ENCODE data around the gene KIRREL3.

Gene KIRREL3

DNA sequence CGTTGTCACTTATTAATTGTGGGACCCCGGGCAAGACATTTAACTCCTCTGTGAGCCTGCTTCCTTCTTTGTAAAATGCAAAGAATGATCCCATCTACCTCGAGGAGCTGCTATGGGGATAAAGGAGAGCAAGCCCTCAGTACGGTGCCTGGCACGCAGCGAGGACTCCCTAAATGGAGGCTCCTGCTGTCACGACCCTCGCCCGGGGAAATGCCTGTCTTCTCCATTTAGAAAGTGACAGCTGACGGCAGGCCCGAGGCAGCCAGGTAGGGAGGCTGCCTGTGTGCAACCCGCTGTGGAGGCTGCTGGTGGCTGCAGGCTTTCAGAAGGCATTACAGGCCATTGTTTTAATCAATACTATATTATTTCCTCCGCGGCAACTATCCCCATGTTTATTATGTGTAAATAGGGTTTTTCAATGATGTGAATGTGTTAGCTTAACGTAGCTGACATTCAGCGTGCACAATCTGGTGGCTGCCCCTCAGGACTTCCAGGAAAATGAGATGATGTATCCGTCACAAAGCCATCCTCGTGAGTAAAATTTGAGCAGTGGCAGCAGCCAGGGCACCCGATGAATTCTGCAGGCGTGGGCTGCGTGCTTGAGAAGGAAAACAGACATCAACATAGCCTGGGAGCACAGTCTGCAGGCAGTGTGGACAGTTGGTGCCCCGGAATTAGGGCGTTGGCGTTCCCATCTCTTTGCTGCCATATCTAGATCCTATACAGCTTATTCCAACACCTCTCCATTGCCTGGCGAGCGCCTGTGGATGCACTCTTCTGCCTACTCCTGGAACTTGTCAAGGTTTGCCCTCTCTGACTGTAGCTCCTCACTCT is 416.8 kb downstream of the KIRREL3 start:
- TF ChIP-seq, protein P1, sequence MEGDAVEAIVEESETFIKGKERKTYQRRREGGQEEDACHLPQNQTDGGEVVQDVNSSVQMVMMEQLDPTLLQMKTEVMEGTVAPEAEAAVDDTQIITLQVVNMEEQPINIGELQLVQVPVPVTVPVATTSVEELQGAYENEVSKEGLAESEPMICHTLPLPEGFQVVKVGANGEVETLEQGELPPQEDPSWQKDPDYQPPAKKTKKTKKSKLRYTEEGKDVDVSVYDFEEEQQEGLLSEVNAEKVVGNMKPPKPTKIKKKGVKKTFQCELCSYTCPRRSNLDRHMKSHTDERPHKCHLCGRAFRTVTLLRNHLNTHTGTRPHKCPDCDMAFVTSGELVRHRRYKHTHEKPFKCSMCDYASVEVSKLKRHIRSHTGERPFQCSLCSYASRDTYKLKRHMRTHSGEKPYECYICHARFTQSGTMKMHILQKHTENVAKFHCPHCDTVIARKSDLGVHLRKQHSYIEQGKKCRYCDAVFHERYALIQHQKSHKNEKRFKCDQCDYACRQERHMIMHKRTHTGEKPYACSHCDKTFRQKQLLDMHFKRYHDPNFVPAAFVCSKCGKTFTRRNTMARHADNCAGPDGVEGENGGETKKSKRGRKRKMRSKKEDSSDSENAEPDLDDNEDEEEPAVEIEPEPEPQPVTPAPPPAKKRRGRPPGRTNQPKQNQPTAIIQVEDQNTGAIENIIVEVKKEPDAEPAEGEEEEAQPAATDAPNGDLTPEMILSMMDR (IDR thresholded peaks at IDR 0.05; ENCODE audit: low read depth, low read length): no peak

DNA sequence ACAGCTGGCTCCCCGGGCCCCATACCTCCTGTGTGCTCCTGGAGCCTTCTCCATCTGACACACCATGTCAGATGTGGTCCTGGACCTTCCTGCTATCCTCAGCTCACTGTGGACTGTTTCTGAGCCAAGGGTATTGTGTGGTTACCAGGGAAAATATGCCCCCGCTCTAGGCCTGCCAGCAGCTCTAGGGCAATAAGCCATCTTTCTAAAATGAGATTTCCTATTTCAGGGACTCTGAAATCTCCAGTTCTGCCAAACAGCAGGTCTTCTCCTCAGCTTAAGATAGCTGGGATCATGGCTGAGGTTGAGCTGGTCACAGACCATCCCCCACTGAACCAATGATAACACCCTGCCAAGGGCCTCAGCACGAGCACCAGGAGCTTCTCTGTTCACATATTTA is 417.5 kb downstream of the KIRREL3 start:
- H3K4me3 ChIP-seq (ENCODE audit: low read depth, low read length): no peak overlapping the region
- TF ChIP-seq, protein P1 (IDR thresholded peaks at IDR 0.05; ENCODE audit: low read depth, low read length): no peak

More for the DNA sequence above, 416.8 kb downstream of the KIRREL3 start:
- H3K4me3 ChIP-seq (ENCODE audit: low read depth, low read length): no peak overlapping the region

DNA sequence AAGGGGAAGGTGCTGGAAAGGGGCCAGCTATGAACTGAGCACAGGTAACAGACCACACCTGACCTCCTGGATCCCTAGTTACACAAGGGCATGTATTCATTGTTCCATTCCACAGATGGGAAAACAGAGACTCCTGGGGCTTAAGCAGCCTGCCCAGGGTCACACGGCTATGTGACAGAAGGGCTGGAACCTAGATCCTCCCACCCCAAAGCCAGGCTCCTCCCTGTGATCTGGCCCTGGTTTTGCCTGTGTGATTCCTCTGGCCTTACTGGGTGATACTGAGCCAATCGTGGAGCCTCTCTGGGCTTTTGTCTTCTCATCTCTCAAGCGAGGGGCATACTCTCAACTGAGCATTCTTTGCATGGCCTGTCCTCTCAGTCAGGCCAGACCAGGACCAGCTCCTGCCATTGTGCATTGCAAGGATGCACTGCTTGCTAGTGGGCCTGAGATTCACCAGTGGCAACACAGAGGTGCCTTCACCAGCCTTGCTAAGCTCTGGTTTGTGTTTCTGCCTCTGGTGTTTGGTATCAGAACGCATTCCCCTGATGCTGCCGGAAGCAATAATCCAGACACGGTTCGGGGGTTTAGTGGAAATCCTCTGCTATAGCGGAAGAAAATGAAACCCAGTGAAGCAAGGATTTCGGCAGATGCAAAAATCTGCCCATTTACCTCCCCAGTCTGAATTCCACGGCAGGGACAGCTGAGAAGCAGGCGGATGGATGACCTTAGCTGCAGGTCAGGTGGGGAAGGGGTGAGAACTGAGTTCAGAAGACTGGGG is 418.5 kb downstream of the KIRREL3 start:
- H3K4me3 ChIP-seq (ENCODE audit: low read depth, low read length): no peak overlapping the region
- TF ChIP-seq, protein P1 (IDR thresholded peaks at IDR 0.05; ENCODE audit: low read depth, low read length): no peak

DNA sequence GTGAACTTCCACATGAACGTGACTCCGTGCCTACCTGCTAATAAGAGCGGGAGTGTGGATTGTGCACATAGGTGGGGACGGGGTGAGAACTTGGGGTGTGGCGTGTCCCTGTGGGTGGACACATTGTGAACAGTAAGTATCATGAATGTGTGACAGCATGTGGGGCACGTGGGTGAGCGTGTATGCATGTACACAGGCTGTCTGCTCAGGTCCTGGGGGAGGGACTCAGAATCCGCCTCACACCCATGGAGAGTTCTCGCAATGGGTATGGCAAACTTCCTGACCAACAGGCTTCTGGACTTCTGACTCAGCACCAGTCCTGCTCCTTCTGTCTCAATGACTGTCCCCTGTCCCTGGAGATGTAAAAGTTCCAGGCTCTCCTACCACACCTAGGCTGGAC is 422.1 kb downstream of the KIRREL3 start:
- TF ChIP-seq, protein P1 (IDR thresholded peaks at IDR 0.05; ENCODE audit: low read depth, low read length): no peak
- H3K4me3 ChIP-seq (ENCODE audit: low read depth, low read length): no peak overlapping the region

DNA sequence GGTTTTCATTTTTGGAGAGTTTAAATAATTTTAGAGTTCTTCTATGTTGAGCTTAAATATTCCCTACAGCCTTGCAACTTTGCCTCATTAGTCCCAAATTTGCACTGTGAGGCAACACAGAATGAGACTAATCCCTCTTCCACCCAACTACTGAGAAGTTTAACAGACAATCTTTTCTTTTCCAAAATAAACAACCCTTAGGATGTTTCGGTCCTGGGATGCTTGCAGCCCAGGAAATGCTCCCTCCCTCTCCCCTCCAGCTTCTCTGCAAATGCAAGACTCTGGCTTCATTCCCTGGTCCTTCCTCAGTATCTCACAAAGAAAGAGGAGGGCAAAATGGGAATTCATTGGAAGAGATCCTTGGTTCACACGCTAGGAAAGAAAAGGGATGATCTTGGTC is 422.5 kb downstream of the KIRREL3 start:
- H3K4me3 ChIP-seq (ENCODE audit: low read depth, low read length): no peak overlapping the region
- TF ChIP-seq, protein P1 (IDR thresholded peaks at IDR 0.05; ENCODE audit: low read depth, low read length): no peak

DNA sequence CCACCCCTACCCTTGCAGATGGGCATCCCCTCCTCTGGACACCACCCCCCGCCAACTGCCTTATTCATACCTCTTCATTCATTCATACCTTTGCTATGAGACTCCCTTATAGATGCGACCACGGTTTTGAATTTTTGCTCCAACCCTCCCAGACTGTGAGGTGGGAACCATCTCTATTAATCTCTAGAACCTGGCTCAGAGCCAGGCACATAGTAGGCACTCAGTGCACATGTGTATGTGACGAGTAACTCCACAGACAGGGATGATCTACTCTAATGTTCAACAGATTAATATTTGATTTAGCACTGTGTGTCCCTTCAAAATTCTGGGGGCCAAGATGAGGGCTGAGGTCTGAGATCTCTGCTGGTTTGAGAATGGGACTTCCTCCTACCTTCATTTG is 424.7 kb downstream of the KIRREL3 start:
- H3K4me3 ChIP-seq (ENCODE audit: low read depth, low read length): no peak overlapping the region

More for the DNA sequence above, 424.7 kb downstream of the KIRREL3 start:
- TF ChIP-seq, protein P1 (IDR thresholded peaks at IDR 0.05; ENCODE audit: low read depth, low read length): no peak

All from WI38 (cell line).